HL-60 (cell line): Measurements from ENCODE around the gene AOPEP.

ENCODE experiments used
- SPI1 ChIP-seq: IDR thresholded peaks from 2 replicates; pipeline ENCODE4 v1.6.1; 2012; ENCODE audit warnings: low read depth, mild to moderate bottlenecking, borderline replicate concordance
- TF ChIP-seq, protein P1 (sequence below): IDR thresholded peaks from one replicate; pipeline ENCODE4 v1.5.1; 2011; ENCODE audit warnings: low read length, control low read depth, inconsistent platforms; ENCODE audit not compliant: insufficient read depth
- TF ChIP-seq, protein P2 (sequence below): IDR thresholded peaks from 2 replicates; pipeline ENCODE4 v1.6.1; 2012; ENCODE audit warnings: low read depth; ENCODE audit not compliant: insufficient replicate concordance

GRCh38 chr9:94767331-94768072, 41.0 kb downstream of the AOPEP start:
- TF ChIP-seq, protein P1, sequence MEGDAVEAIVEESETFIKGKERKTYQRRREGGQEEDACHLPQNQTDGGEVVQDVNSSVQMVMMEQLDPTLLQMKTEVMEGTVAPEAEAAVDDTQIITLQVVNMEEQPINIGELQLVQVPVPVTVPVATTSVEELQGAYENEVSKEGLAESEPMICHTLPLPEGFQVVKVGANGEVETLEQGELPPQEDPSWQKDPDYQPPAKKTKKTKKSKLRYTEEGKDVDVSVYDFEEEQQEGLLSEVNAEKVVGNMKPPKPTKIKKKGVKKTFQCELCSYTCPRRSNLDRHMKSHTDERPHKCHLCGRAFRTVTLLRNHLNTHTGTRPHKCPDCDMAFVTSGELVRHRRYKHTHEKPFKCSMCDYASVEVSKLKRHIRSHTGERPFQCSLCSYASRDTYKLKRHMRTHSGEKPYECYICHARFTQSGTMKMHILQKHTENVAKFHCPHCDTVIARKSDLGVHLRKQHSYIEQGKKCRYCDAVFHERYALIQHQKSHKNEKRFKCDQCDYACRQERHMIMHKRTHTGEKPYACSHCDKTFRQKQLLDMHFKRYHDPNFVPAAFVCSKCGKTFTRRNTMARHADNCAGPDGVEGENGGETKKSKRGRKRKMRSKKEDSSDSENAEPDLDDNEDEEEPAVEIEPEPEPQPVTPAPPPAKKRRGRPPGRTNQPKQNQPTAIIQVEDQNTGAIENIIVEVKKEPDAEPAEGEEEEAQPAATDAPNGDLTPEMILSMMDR = no peak
- TF ChIP-seq, protein P2, sequence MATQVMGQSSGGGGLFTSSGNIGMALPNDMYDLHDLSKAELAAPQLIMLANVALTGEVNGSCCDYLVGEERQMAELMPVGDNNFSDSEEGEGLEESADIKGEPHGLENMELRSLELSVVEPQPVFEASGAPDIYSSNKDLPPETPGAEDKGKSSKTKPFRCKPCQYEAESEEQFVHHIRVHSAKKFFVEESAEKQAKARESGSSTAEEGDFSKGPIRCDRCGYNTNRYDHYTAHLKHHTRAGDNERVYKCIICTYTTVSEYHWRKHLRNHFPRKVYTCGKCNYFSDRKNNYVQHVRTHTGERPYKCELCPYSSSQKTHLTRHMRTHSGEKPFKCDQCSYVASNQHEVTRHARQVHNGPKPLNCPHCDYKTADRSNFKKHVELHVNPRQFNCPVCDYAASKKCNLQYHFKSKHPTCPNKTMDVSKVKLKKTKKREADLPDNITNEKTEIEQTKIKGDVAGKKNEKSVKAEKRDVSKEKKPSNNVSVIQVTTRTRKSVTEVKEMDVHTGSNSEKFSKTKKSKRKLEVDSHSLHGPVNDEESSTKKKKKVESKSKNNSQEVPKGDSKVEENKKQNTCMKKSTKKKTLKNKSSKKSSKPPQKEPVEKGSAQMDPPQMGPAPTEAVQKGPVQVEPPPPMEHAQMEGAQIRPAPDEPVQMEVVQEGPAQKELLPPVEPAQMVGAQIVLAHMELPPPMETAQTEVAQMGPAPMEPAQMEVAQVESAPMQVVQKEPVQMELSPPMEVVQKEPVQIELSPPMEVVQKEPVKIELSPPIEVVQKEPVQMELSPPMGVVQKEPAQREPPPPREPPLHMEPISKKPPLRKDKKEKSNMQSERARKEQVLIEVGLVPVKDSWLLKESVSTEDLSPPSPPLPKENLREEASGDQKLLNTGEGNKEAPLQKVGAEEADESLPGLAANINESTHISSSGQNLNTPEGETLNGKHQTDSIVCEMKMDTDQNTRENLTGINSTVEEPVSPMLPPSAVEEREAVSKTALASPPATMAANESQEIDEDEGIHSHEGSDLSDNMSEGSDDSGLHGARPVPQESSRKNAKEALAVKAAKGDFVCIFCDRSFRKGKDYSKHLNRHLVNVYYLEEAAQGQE = no peak
- TF ChIP-seq SPI1 = no peak
